Pancreas (tissue), 10 donors: ENCODE results near the gene C14orf180. TPM values are rescaled to one million over a fixed set of nuclear protein-coding genes. Genes with fewer than 3 reads are reported as not detected.

Source experiments
- ATAC-seq, 4 donors: fragments of 200-7000 bp; cut with Tn5 transposase; one replicate each; pipeline versions ENCODE4 v1.8.0 to v1.9.1; 2020; ENCODE audit warnings: mild to moderate bottlenecking in 4 of 4, moderate library complexity in 4 of 4
- DNase-seq, 6 donors: peaks; one replicate each; pipeline ENCODE4 v3.0.0-alpha.2; 2020
- FAIRE-seq: peaks from 2 replicates; lab custom pipeline; 2012; peaks lifted over from hg19 to GRCh38; lab: Jason Lieb, UNC
- H3K27ac ChIP-seq, 4 donors: fragments of 200-600 bp; sonication (generic); 1 replicate in 3 of 4; 2 replicates in 1 of 4; pipeline versions ENCODE4 v1.5.0 to v1.8.0; 2020
- H3K27me3 ChIP-seq, 4 donors: fragments of 200-600 bp; one replicate each; pipeline ENCODE4 v1.8.0; 2021
- H3K36me3 ChIP-seq, 3 donors: fragments of 200-600 bp; sonication (generic) in 1 of 3; one replicate each; pipeline versions ENCODE4 v1.5.0 to v1.8.0; 2020 to 2021
- H3K4me1 ChIP-seq, 3 donors: fragments of 200-600 bp; one replicate each; pipeline ENCODE4 v1.8.0; 2021
- H3K4me3 ChIP-seq, 4 donors: fragments of 200-600 bp; sonication (generic) in 2 of 4; one replicate each; pipeline versions ENCODE4 v1.5.0 to v1.8.0; 2020 to 2021
- H3K9me3 ChIP-seq, 4 donors: fragments of 200-600 bp; one replicate each; pipeline ENCODE4 v1.8.0; 2021
- WGBS, 2 donors: extraction: QIAGEN DNeasy Blood & Tissue Kit; methylation state at CpG; one replicate each; pipeline ENCODE4 v1.1.7; 2013; 5-methylcytosine and 5-hydroxymethylcytosine counted together
- intact Hi-C, 3 donors: fragments of 100-400 bp; cut with DNase I; formaldehyde crosslinking; loops; one replicate each; pipeline versions ENCODE4 v1.11.1 to v1.14.2; 2022
- polyA plus RNA-seq, 2 donors: library from polyadenylated mRNA; stranded (reverse); fragments of 200-250 nt; gene quantifications; one replicate each; pipeline ENCODE4 v1.2.3, GENCODE V29; 2013
- total RNA-seq, 6 donors: library from RNA; stranded (reverse); fragmentation: NEBNext Ultra II Directional in 4 of 6; extraction: Animal tissue kit (Norgen Biotek cat#: 25700) in 4 of 6; gene quantifications; one replicate each; pipeline versions ENCODE4 v1.2.1 to v1.2.4, GENCODE V29; 2021 to 2023
- TF ChIP-seq, protein P1 (sequence below), 4 donors: fragments of 200-600 bp; sonication (generic) in 3 of 4; IDR thresholded peaks; one replicate each; pipeline versions ENCODE4 v1.5.0 to v1.8.0; 2021; ENCODE audit warnings: antibody characterized with exemption in 4 of 4
- donor health status: healthy with polysubstance abuse.
- donor health status: DM: no; HTN: no; CAD: no; lungs with moderate emphysema.
- donor health status: DM: no; HTN: no; CAD: no.
- donor health status: control.
- donor health status: control.
- donor health status: Bipolar disorder and iron deficiency.
- donor health status: DM: yes; HTN: yes; CAD: no.
- donor health status: DM: no; HTN: no; CAD: no.
- donor health status: DM: no; HTN: no; CAD: no.
- donor health status: DM: yes; HTN: yes; CAD: no.

Gene C14orf180
- total and polyA plus RNA-seq, 8 donors, result 0.09 to 1.1 (median 0.34) TPM; not detected in 2

DNA sequence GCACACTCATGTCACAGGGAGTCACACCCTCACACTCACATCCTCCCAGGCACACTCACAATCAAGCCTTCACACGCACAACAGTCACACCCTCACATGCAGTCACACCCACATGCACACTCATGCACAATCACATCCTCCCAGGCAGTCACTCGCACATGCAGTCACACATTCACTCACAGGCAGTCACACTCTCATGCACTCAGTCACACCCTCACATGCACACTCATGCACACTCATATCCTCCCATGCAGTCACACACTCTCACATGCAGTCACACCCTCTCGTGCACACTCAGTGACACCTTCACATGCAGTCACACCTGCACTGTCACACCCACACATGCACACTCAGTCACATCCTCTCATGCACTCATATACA is 12.7 kb downstream of the C14orf180 start:
- no peak for FAIRE-seq
- H3K9me3 ChIP-seq, result no peaks in the 10 kb centered on the region
- DNase-seq, result peak in 1 of 6 donors; percentile 19
- no peaks in the 10 kb centered on the region for H3K4me1 ChIP-seq
- H3K4me3 ChIP-seq, result no peak overlapping the region
- no peak overlapping the region for H3K27ac ChIP-seq
- no peaks in the 10 kb centered on the region for H3K36me3 ChIP-seq
- intact Hi-C loops, result no loop called here
- 57 to 66% methylated on average over 3 of the region's 3 CpGs for WGBS, 2 donors
- TF ChIP-seq, protein P1, sequence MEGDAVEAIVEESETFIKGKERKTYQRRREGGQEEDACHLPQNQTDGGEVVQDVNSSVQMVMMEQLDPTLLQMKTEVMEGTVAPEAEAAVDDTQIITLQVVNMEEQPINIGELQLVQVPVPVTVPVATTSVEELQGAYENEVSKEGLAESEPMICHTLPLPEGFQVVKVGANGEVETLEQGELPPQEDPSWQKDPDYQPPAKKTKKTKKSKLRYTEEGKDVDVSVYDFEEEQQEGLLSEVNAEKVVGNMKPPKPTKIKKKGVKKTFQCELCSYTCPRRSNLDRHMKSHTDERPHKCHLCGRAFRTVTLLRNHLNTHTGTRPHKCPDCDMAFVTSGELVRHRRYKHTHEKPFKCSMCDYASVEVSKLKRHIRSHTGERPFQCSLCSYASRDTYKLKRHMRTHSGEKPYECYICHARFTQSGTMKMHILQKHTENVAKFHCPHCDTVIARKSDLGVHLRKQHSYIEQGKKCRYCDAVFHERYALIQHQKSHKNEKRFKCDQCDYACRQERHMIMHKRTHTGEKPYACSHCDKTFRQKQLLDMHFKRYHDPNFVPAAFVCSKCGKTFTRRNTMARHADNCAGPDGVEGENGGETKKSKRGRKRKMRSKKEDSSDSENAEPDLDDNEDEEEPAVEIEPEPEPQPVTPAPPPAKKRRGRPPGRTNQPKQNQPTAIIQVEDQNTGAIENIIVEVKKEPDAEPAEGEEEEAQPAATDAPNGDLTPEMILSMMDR (IDR thresholded peaks at IDR 0.05), result no peak
- no peaks in the 10 kb centered on the region for H3K27me3 ChIP-seq
- ATAC-seq, result no peak

GRCh38 chr14:104592785-104593184 is 13.2 kb downstream of the C14orf180 start:
- Histone ChIP-seq H3K4me1 (no peaks in the 10 kb centered on the region), H3K36me3 (no peaks in the 10 kb centered on the region), H3K9me3 (no peaks in the 10 kb centered on the region), H3K27me3 (no peaks in the 10 kb centered on the region), H3K27ac (no peak overlapping the region), H3K4me3 (no peak overlapping the region)
- DNase-seq (peak in 1 of 6 donors; percentile 30), FAIRE-seq (no peak), ATAC-seq (no peak)
- intact Hi-C loops, result no loop called here
- 44 to 62% methylated on average over 8 of the region's 8 CpGs for WGBS, 2 donors
- TF ChIP-seq, protein P1 (IDR thresholded peaks at IDR 0.05), result no peak

DNA sequence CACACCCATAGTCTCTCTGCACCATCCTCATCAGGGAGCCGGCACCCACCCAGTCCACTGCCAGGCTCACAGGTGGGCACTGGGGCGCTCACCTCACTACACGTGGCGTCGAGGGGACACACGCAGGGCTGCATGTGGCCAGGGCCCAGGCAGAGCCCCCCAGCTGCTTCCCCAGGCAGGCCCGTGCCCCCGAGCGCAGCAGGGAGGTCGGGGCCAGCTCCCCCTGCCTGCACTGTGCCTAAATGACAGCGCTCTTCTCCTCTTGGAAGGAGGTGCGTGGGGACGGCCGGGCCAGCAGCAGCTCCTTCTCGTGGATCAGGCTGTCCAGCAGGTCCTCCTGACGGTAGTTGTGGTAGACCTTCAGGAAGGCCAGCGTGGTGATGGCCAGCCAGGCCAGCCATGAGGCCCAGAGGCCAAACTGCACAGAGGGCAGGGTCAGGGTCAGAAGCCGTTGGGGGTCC is 13.7 kb downstream of the C14orf180 start:
- intact Hi-C loops, result no loop called here
- H3K9me3 ChIP-seq, result no peaks in the 10 kb centered on the region
- DNase-seq, result peak in 3 of 6 donors; percentile 10 to 64 (median 50)
- WGBS, 2 donors, result 53 to 61% methylated on average over 18 of the region's 18 CpGs
- H3K4me3 ChIP-seq, result no peak overlapping the region
- TF ChIP-seq, protein P1 (IDR thresholded peaks at IDR 0.05), result no peak
- ATAC-seq, result no peak
- no peaks in the 10 kb centered on the region for H3K4me1 ChIP-seq
- FAIRE-seq, result no peak
- H3K27ac ChIP-seq, result no peak overlapping the region
- H3K27me3 ChIP-seq, result no peaks in the 10 kb centered on the region
- H3K36me3 ChIP-seq, result no peaks in the 10 kb centered on the region

DNA sequence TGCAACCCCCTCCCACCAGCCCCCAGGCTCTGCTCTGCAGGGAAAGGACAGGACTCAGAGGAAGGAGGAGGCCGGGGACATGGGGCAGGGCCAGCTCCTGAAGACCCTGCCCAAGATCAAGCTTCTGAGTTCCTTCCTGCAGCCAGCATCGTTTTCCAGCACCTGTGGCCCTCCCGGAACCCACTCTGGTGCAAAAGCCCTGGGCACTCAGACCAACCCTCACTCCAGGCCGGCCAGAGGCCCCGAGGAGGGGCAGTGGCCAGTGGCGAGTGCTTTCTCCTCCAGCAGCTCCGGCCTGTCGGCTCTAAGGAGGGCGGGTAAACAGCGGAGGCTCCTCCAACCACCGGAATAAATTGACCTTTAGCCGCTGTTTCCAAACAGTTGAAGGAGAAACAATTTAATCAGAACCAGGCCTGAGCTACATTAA is 14.2 kb downstream of the C14orf180 start:
- H3K36me3 ChIP-seq, result no peaks in the 10 kb centered on the region
- DNase-seq (peak in 1 of 6 donors; percentile 55), FAIRE-seq (no peak), ATAC-seq (peak in 1 of 4 donors; percentile 17)
- no peaks in the 10 kb centered on the region for H3K27me3 ChIP-seq
- TF ChIP-seq, protein P1 (IDR thresholded peaks at IDR 0.05), result no peak
- no peak overlapping the region for H3K27ac ChIP-seq
- intact Hi-C loops, result no loop called here
- no peak overlapping the region for H3K4me3 ChIP-seq
- H3K9me3 ChIP-seq, result no peaks in the 10 kb centered on the region
- WGBS, 2 donors, result 60 to 73% methylated on average over 11 to 12 of the region's 12 CpGs
- no peaks in the 10 kb centered on the region for H3K4me1 ChIP-seq

DNA sequence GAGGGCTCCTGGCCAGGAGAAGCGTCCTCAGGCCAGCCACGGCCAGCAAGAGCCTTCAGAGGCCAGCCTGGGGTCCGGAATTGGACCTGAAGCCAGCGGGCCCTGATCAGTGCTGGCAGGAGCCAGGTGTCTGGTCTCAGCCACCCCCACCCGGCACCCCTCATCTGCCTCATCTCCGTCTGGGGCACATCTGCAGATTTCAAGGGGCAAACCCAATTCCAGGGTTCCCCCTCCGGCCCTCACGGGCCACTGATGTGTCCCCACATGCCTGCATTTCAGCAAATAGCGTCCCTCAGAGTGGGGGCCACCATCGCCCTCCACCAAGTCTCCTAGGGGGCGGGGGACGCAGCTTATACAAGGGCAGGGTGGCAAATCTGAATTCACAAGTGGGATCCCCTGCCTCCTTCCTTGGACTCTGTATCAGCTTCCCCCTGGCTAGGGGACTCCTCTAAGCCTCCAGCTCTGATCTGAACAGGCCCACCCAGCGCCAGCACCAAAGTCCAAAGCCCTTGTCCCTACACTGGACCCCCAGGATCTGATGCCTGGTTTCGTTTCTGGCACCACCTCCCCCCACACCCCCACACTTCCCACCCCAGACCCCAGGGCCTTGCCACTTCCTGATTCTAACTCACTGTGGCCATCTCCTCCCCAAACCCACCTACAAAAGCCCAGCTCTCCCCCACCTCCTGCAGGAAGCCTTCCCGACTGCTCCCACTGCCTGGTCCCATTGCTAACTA is 14.9 kb downstream of the C14orf180 start:
- ATAC-seq (no peak), FAIRE-seq (no peak), DNase-seq (peak in 2 of 6 donors; percentile 39 to 71)
- TF ChIP-seq, protein P1 (IDR thresholded peaks at IDR 0.05), result no peak
- Histone ChIP-seq H3K27ac (no peak overlapping the region), H3K4me3 (no peak overlapping the region), H3K36me3 (no peaks in the 10 kb centered on the region), H3K9me3 (no peaks in the 10 kb centered on the region), H3K27me3 (no peaks in the 10 kb centered on the region), H3K4me1 (no peaks in the 10 kb centered on the region)
- WGBS, 2 donors, result 71 to 87% methylated on average over 15 of the region's 15 CpGs
- intact Hi-C loops, result no loop called here
